Ammon's horn (tissue), 1 donor: ENCODE data around the gene NUDT3.
"Not testable (repeated sequence)": the region's sequence is repeated elsewhere in the genome, so short reads cannot be mapped to it uniquely, and the experiment has no call there.

ENCODE experiments used
- DNase-seq: peaks from one replicate; pipeline ENCODE4 v3.0.0-alpha.2; 2016; ENCODE audit warnings: low spot score

Gene NUDT3

DNA sequence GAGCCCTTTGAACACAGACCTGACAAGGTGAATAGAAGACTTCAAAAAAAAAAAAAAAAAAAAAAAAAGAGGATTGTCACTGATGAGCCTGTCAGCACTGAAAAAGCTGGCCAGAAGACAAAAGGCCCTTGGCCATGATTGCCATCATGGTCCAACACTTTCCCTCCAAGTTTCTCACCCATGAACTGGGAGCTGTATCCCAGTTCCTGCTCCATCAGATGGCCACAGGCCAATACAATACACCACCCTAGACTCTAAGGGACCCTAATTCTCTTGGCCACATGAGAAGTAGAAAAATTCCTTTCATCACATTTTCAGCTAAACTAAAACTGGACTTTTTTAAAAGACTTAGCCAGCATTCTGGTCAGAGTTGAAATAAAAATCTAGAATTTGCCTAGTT is 50.2 kb downstream of the NUDT3 start:
- DNase-seq = no peak

DNA sequence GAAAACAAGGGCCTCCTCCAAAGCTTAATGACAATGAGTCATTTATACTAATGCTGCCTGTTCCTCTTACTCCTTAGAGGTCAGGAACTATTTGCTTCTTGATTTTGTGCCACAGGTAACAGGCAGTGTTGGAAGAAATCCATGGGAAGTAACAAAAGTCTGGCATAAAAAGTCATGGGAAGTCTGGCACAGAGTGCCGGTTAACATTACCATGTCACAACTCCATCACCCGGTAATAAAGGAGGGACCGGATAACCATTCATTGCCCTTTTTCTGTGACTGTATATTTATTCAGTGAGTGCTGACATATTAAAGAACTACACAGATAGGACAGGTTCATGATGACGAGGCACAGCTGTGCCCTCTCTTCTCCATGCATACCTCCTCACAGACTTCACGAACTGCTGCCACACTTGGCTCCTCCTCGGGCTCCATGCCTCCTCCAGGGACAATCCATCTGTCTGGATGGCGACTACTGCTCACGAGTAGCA is 50.9 kb downstream of the NUDT3 start:
- DNase-seq = no peak

DNA sequence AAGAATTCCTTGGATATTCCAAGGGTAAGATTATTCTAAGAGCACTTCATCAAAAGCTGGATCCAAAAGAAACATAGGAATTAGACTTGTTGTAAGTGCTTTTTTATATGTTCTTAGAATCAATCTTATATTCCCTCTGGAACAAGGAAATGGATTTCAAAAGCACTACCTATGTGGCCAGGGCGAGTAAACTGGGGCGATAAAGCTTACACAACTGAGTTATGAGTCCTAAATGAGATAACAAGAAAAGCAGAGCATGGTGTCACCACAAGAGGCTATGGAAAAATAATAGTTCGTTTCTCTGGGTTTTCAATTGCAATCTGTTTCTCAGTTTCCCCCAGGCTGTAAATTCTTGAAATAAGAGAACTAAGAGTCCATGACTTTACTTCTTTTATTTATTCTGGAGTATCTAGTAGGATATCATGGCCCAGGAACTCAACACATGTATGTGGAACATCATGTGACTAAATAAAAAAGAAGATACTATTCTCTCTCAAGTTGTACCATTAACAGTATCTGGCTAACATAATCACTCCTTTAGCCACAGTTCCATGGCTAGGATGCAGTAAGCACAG is 51.5 kb downstream of the NUDT3 start:
- DNase-seq = no peak

DNA sequence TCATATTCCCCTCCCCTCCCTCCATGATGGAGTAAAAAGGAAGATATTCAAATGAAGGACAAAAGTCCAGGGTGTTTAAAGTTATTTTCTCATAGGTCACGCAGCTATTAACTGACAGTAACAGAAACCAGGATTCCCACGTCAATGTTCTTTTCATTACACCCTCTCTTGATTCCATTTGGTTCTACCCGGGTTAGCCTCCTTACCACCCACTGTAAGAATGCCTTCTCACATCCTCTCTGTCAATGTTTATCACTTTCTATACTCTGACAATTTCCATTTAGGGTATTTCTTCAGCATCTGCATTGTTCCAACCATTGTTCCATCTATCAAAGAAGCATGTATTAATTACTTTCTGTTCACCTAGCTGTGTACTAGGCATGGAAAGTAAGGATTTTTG is 52.1 kb downstream of the NUDT3 start:
- no peak for DNase-seq

GRCh38 chr6:34339971-34340370 is 52.5 kb downstream of the NUDT3 start:
- DNase-seq = no peak

DNA sequence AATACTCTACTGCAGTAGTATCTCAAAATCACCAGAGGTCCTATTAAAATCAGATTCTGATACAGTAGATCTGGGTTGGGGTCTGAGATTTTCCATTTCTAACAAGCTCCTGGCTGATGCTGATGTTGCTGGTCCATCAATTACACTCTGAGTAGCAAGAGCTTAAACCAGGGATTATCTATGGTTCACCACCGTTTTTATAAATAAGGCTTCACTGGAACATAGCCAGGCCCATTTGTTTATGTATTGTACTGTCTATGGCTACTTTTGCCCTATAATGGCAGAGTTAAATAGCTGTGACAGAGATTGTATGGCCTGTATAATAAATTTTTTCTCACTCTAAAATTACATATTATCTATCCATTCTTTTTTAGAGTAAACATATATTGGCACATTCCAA is 53.0 kb downstream of the NUDT3 start:
- DNase-seq = no peak

DNA sequence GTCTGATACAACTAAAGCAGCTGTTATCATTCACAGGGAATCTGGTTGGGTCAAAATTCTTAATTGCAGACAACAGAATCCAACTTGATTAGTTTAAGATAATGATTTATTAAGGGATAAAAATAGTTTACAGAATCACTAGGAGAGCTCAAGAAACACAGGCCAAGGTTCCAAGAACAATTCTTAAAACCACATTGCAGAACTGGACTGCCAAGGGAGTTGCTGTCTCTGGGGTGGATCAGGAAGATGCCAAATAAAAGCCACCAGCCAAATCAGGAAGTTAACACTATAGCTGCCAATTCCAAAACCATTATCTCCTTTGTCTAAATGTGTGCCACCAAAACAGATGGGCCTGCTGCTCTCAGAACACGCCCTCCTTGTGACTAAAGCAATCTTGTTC is 53.7 kb downstream of the NUDT3 start:
- DNase-seq = no peak

DNA sequence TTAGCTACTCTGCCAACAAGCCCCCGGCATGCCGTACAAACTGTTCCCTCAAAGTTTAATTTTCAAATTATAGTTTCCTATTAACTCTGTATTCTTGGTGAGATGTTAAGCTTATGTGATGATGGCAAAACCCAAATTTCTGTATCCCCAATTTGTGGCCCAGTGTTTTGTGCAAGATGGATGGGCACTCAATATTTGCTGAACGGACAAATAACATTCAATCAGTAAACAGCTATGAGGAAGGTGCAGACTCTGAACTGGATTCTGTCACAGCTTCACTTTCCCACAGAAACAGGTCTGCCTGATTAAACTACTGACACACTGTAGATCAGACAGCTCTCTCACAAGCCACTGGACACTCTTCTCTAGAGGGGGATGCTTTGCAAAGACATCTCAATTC is 54.1 kb downstream of the NUDT3 start:
- no peak for DNase-seq

- DNase-seq = no peak
Observed at GRCh38 chr6:34334796-34335416, 57.6 kb downstream of the NUDT3 start.

DNA sequence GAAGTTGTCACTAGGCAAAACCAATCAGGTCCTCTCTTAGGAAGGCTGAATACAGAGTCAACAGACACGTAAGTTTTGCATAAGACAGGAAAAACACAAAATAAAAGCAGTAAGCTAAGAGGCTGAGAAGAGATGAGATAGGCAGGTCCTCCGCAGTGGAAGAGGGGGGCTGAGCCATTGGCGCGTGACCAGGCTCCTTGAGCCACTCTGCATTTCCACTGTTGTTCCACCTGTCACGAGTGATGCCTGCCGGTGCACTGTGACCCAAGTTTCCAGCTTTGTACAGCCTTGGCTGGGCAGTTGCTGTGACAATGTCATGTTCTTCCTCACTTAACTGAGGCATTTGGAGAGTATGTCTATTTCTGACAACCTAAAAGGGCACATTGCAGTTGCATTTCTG is 58.6 kb downstream of the NUDT3 start:
- no peak for DNase-seq

DNA sequence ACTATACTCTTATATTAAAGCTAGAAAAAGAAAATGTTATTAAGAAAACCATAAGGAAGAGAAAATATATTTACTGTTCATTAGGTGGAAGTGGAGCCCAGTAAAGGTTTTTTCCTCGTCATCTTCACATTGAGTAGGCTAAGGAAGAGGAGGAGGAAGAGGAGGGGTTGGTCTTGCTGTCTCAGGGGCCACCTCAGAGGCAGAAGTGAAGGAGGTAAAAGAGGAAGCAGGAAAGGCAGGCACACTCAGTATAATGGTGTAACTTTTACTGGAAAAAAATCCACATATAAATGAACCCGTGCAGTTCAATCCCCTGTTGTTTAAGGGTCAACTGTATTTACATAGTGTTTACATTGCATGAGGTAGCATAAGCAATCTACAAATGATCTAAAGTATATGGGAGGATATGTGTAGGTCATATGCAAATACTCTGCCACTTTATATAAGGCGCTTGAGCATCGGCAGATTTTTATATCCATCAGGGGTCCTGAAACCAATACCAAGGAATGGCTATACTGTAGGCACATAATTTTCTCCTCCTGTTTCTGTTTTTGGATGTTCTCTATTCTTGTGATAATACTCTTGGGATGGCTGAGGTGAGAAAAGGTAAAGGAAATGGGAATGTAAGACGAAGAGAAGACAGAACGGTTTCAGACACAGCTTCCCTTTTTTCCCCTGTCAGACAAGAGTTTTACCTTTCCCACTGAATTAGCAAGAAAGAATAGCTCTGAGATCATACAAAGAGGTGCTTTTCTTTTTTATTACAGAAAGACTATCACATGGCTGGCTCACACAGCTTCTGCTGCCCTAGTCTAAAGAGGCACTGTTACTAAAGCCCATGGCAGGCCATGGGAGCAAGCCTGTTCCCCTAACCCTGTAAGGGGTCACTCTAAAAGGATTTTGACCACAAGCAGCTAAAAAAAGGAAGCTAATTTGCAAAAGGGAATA is 59.9 kb downstream of the NUDT3 start:
- no peak for DNase-seq

DNA sequence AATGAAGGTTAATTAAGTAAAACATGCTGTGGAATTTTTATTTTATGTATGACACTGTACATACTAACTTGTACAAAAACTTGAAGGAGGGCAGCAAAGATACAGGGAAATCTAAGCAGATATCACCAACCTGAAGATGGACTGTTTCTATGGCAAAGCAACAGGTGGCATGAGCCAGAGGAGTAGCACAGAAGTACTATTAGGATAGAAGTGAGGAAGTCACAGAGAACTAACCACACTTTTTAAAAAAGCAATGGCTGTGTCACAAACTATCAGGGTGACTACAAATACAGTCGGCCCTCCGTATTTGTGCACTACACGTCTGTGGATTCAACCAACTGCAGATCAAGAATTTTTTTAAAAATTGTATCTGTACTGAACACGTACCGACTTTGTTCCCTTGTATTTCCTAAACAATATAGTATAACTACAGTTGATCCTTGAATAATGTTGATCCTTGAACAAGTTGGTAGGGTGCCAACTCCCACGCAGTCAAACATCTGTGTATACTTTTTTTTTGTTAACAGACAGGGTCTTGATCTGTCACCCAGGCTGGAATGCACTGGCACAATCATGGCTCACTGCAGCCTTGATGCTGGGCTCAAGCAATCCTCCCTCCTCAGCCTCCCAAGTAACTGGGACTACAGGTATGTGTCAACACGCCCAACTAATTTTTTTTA is 61.0 kb downstream of the NUDT3 start:
- DNase-seq = no peak

- DNase-seq = not testable (repeated sequence)
Observed at GRCh38 chr6:34329814-34330213, 62.7 kb downstream of the NUDT3 start.

DNA sequence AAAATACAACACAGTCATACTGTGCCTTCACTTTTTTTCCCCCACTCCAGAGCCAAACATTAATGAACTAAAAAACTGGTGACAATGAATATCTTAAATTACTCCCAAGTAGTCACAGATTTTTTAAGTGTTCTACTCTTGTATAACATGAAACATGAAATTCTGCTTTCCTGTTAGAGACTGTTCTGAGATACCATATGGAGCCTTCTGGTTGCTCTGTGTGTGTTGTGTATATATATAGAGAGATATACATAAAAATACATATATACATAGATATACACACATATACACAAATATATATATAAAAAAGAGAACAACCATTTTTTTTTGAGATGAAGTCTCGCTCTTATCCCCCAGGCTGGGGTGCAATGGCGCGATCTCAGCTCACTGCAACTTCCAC is 63.5 kb downstream of the NUDT3 start:
- DNase-seq = no peak

GRCh38 chr6:34327313-34328205 is 64.9 kb downstream of the NUDT3 start:
- not testable (repeated sequence) for DNase-seq

DNA sequence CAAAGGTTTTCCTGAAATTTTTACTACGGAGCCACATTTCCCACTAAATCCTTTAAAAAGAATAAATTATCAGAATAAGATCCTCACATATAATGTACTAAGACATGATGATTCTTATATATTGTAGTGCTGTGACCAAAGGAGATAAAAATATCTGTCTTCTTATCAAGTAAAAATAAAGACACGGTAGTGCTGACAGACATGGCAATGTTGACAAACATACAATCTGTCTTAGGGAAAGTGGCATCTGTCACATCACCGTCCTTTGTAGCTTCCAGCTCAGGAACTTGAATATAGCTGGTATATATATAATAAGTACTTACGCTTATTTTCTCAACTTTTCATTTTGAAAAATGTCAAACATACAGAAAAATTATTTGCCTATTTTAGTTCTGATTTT is 66.8 kb downstream of the NUDT3 start:
- no peak for DNase-seq

GRCh38 chr6:34324738-34325444 is 67.6 kb downstream of the NUDT3 start:
- DNase-seq = no peak

DNA sequence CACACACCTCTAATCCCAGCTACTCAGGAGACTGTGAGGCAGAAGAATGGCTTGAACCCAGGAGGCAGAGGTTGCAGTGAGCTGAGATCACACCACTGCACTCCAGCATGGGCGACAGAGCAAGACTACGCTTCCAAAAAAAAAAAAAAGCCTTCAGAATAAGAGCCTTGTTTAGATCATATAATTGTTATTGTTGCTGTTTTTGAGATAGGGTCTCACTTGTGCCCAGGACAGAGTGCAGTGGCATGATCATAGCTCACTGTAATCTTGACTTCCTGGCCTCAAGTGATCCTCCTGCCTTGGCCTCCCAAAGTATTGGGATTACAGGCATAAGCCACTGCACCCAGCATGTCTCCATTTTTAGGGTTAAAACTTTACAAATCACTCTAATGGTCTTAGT is 68.2 kb downstream of the NUDT3 start:
- DNase-seq = not testable (repeated sequence)

GRCh38 chr6:34323300-34323699 is 69.2 kb downstream of the NUDT3 start:
- no peak for DNase-seq

DNA sequence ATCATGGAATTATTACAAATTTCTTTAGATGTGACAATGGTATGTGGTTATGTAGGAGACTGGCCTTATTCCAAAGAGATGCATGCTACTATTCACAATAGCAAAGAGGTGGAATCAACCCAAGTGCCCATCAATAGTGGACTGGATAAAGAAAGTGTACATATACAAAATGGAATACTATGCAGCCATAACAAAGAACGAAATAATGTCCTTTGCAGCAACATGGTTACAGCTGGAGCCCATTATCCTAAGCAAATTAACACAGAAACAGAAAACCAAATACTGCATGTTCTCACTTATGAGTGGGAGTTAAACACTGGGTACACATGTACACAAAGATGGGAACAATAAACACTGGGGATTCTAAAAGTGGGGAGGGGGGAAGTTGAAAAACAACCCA is 69.7 kb downstream of the NUDT3 start:
- no peak for DNase-seq

- DNase-seq = no peak
Observed at GRCh38 chr6:34321821-34322220, 70.6 kb downstream of the NUDT3 start.
